Upper lobe of right lung (tissue), 1 donor: ENCODE measurements around the gene USP6. TPM values are rescaled to one million over a fixed set of nuclear protein-coding genes. Genes with fewer than 3 reads are reported as not detected.
"Not testable (repeated sequence)": the region's sequence is repeated elsewhere in the genome, so short reads cannot be mapped to it uniquely, and the experiment has no call there.

Experiments used
- ATAC-seq: fragments of 200-7000 bp; cut with Tn5 transposase; one replicate; pipeline ENCODE4 v1.9.1; 2020; ENCODE audit warnings: mild to moderate bottlenecking, moderate library complexity
- DNase-seq: peaks from one replicate; pipeline ENCODE4 v3.0.0-alpha.2; 2020
- H3K27ac ChIP-seq: fragments of 200-600 bp; one replicate; pipeline ENCODE4 v1.8.0; 2022
- H3K27me3 ChIP-seq: fragments of 200-600 bp; one replicate; pipeline ENCODE4 v1.8.0; 2022; ENCODE audit warnings: mild to moderate bottlenecking
- H3K36me3 ChIP-seq: fragments of 200-600 bp; one replicate; pipeline ENCODE4 v1.8.0; 2022
- H3K4me1 ChIP-seq: fragments of 200-600 bp; one replicate; pipeline ENCODE4 v1.8.0; 2022
- H3K4me3 ChIP-seq: fragments of 200-600 bp; one replicate; pipeline ENCODE4 v1.8.0; 2022; ENCODE audit warnings: mild to moderate bottlenecking
- H3K9me3 ChIP-seq: fragments of 200-600 bp; one replicate; pipeline ENCODE4 v1.8.0; 2022
- intact Hi-C: fragments of 100-400 bp; cut with DNase I; formaldehyde crosslinking; loops from one replicate; pipeline ENCODE4 v1.11.0; 2022
- long read RNA-seq: library from polyadenylated mRNA; unstranded; transcript quantifications from one replicate; pipeline ENCODE4 v2.0.0, GENCODE V29; 2021
- total RNA-seq: library from RNA; stranded (reverse); fragmentation: NEBNext Ultra II Directional; extraction: Animal tissue kit (Norgen Biotek cat#: 25700); gene quantifications from one replicate; pipeline ENCODE4 v1.2.1, GENCODE V29; 2021
- TF ChIP-seq, protein P1 (sequence below): fragments of 200-600 bp; IDR thresholded peaks from one replicate; pipeline ENCODE4 v1.8.0; 2022; ENCODE audit warnings: antibody characterized with exemption
- donor health status: DM: no; HTN: yes; CAD: no; lungs with severe emphysema.

Gene USP6
- 0.14 TPM for total RNA-seq
- long read RNA-seq, partial matches to known transcripts: 0 of 3 reads
- long read RNA-seq, other reads (novel, unspliced or antisense): 3 of 3 reads

DNA sequence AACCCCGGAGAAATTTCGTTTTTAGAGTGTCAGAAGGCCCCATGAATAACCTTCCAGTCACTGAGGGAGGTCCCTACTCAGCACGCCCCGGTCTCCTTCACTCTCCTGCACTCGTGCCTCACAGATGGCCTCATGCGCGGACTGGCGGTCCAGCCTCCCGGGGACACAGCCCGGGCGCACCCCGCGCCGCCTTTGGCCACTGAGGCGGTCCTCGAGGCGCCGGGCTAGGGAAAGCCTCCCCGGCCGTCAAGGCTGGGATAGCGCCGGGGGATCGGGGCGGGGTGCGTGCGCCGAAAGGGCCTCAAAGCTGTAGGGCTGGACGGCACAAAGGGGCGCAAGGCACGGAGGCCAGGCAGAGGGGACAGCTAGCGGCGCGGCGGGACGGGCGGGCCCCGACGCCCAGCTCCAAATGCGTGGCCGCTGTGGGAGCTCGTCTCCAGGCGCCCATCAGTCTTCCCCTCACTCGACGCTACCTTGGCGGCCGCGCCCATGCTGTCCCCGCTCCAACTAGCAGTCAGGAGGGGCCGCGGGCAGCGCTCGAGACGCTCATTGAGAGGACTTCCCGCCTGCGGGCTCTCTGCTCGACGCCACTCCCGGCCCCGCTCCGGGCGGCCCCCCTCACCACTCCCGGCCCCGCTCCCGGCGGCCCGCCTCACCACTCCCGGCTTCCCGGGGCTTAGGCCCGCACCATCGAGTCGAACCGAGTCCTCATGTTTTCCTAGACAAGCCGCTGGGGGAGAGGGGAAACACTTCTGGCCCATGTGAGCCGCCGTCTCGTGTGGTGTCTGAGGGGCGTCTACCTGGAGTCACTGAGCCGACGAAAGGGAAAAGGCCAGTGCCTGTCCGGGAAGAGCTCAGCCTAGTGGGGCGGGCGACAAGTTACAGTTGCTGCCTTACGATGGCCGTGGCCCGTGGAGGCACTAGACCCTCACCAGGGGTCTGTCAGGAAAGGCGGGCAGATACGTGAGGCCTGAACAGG lies at the start of gene USP6:
USP6 (plus strand) TSS at position 360 of the 979 bp plus-strand sequence. CDS start 14,336 bp downstream, outside the sequence.
- no peak within 1 kb of the TSS for H3K4me3 ChIP-seq
- H3K27ac ChIP-seq: no peak within 1 kb of the TSS
- DNase-seq: peak; percentile 66
- no peaks in the 10 kb centered on the region for H3K9me3 ChIP-seq
- TF ChIP-seq, protein P1, sequence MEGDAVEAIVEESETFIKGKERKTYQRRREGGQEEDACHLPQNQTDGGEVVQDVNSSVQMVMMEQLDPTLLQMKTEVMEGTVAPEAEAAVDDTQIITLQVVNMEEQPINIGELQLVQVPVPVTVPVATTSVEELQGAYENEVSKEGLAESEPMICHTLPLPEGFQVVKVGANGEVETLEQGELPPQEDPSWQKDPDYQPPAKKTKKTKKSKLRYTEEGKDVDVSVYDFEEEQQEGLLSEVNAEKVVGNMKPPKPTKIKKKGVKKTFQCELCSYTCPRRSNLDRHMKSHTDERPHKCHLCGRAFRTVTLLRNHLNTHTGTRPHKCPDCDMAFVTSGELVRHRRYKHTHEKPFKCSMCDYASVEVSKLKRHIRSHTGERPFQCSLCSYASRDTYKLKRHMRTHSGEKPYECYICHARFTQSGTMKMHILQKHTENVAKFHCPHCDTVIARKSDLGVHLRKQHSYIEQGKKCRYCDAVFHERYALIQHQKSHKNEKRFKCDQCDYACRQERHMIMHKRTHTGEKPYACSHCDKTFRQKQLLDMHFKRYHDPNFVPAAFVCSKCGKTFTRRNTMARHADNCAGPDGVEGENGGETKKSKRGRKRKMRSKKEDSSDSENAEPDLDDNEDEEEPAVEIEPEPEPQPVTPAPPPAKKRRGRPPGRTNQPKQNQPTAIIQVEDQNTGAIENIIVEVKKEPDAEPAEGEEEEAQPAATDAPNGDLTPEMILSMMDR: no peak
- no peak for ATAC-seq
- peaks cover 1% of the 10 kb centered on the region for H3K4me1 ChIP-seq
- intact Hi-C loops: no loop called here
- H3K27me3 ChIP-seq: peaks cover 25% of the 10 kb centered on the region
- H3K36me3 ChIP-seq: no peaks in the 10 kb centered on the region

- no peaks in the 10 kb centered on the region for H3K27me3 ChIP-seq
- no peak overlapping the region for H3K4me3 ChIP-seq
- no peaks in the 10 kb centered on the region for H3K9me3 ChIP-seq
- H3K27ac ChIP-seq: no peak overlapping the region
- H3K4me1 ChIP-seq: no peaks in the 10 kb centered on the region
- no peaks in the 10 kb centered on the region for H3K36me3 ChIP-seq
- intact Hi-C loops: loop anchor here (10.0 kb wide), 2 partner anchors 83 to 163 kb away; partner anchors contain the start of genes CAMTA2 and CHRNE
- no peak for DNase-seq
- TF ChIP-seq, protein P1: no peak
- ATAC-seq: no peak
Observed at GRCh38 chr17:5068236-5068635, 47.6 kb upstream of the USP6 start.

GRCh38 chr17:5069724-5070123 lies 46.1 kb upstream of the USP6 start:
- no peak for DNase-seq
- no peak overlapping the region for H3K27ac ChIP-seq
- intact Hi-C loops: loop anchor here (10.0 kb wide), 2 partner anchors 85 to 165 kb away; partner anchors contain the start of genes CAMTA2 and CHRNE

DNA sequence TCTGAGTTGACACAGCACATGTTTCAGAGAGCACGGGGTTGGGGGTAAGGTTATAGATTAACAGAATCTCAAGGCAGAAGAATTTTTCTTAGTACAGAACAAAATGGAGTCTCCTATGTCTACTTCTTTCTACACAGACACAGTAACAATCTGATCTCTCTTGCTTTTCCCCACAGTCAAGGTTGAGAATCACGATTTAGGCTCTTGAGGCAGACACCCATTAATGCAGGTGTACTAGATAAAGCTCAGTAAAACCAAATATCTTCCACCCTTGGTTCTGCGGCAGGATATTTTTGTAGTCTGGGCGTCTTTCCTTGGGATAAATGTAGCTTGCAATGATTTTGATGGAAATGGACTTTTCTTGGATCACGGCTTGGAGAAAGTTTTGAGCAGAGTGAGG lies 40.4 kb upstream of the USP6 start:
- H3K27ac ChIP-seq, DNase-seq, ATAC-seq, H3K4me3 ChIP-seq, intact Hi-C loops, H3K36me3 ChIP-seq, H3K27me3 ChIP-seq, H3K4me1 ChIP-seq, H3K9me3 ChIP-seq: not testable (repeated sequence)

More at GRCh38 chr17:5069724-5070123, 46.1 kb upstream of the USP6 start:
- Histone ChIP-seq H3K9me3 (no peaks in the 10 kb centered on the region), H3K27me3 (no peaks in the 10 kb centered on the region), H3K4me1 (no peaks in the 10 kb centered on the region), H3K4me3 (no peak overlapping the region), H3K36me3 (no peaks in the 10 kb centered on the region)
- TF ChIP-seq, protein P1: no peak
- ATAC-seq: no peak

GRCh38 chr17:5077275-5077674 lies 38.6 kb upstream of the USP6 start:
- H3K36me3 ChIP-seq, ATAC-seq, DNase-seq, H3K27me3 ChIP-seq, intact Hi-C loops, H3K4me1 ChIP-seq, H3K9me3 ChIP-seq, H3K27ac ChIP-seq: not testable (repeated sequence)
- peak overlapping the region; percentile 79 for H3K4me3 ChIP-seq

- peak overlapping the region; percentile 84 for H3K27ac ChIP-seq
- H3K4me1 ChIP-seq: peaks cover 9% of the 10 kb centered on the region
- H3K27me3 ChIP-seq: no peaks in the 10 kb centered on the region
- H3K36me3 ChIP-seq: no peaks in the 10 kb centered on the region
- peak overlapping the region; percentile 79 for H3K4me3 ChIP-seq
- ATAC-seq (peak; percentile 15), DNase-seq (no peak)
- TF ChIP-seq, protein P1: no peak
- H3K9me3 ChIP-seq: no peaks in the 10 kb centered on the region
- intact Hi-C loops: no loop called here
Observed at GRCh38 chr17:5077781-5078105, 38.1 kb upstream of the USP6 start.
